Measurements from ENCODE around the gene RELN. TPM values are rescaled to one million over a fixed set of nuclear protein-coding genes. Genes with fewer than 3 reads are reported as not detected.

RELN gene
- total RNA-seq, 1 donor from 2014 or later, result not detected

- POLR2A ChIA-PET, result no interaction called here
- CTCF ChIA-PET, result no interaction called here
- intact Hi-C loops (cut with micrococcal nuclease), result no loop called here
Measured at GRCh38 chr7:103423467-103424179, 565.8 kb downstream of the RELN start.

More at GRCh38 chr7:103423467-103424179, 565.8 kb downstream of the RELN start:
- ATAC-seq (ENCODE audit: low read depth) (no peak), DNase-seq (no peak)
- no peak for TF ChIP-seq CTCF (IDR thresholded peaks at IDR 0.05)
- H3K4me1 Mint-ChIP-seq, result no peaks in the 10 kb centered on the region
- no peak overlapping the region for H3K27ac Mint-ChIP-seq
- H3K9me3 Mint-ChIP-seq, result no peaks in the 10 kb centered on the region
- H3K36me3 Mint-ChIP-seq (ENCODE audit: low read depth), result no peaks in the 10 kb centered on the region
- H3K27me3 Mint-ChIP-seq, result peaks cover 12% of the 10 kb centered on the region
- H3K4me3 Mint-ChIP-seq, result no peak overlapping the region

Other genes starting within 250 kb of the RELN start
- gene ORC5, start 218.4 kb upstream of the RELN start, total RNA-seq, result 22.1 and 23.0 TPM in 2 replicates

All from activated B cell treated with CpG ODN at 0.5 μM for 24 hours (primary cell).